Measurements from ENCODE around the gene KRTAP3-1.
"Not testable (repeated sequence)": the region's sequence is repeated elsewhere in the genome, so short reads cannot be mapped to it uniquely, and the experiment has no call there.

The KRTAP3-1 gene

DNA sequence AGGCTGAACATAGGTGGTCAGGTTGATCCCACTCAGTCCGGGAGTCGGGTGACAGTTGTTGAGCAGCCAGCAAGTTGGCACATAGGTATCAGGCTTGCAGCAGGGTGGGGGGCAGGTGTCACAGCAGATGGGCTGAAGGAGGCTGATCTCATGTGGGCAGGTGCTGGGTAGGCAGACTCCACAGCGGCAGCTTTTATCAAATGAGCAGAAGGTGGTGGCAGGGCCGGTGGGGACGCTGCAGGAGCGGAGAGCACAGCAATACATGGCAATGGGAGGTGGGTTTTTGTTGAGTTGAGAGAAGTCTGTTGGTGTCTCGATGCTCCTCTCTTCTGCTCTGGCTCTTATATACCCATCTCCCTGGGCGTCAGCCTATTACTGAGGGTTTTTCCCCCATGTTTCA is at the start of gene KRTAP3-1:
Gene KRTAP3-1, minus strand, starts transcription at position 318 of the 400 bp plus-strand sequence. Its CDS starts 54 bp downstream, at position 264.
- TF ChIP-seq ZNF274 (IDR thresholded peaks at IDR 0.05; ENCODE audit: low read depth, low read length) = no peak
- no peak within 1 kb of the TSS for H3K4me3 ChIP-seq (ENCODE audit: low read length)

DNA sequence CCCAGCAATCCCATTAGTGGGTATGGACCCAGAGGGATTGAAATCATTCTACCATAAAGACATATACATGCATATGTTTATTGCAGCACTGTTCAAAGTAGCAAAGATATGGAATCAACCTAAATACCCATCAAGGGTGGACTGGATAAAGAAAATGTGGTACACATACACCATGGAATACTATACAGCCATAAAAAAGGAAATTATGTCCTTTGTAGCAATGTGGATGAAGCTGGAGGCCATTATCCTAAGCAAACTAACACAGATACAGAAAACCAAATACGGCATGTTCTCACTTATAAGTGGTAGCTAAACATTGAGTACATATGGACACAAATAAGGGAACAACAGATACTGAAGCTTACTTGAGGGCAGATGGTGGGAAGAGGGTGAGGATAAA is 48.6 kb upstream of the KRTAP3-1 start:
- H3K4me3 ChIP-seq (ENCODE audit: low read length) = no peak overlapping the region
- no peak for TF ChIP-seq ZNF274 (IDR thresholded peaks at IDR 0.05; ENCODE audit: low read depth, low read length)

DNA sequence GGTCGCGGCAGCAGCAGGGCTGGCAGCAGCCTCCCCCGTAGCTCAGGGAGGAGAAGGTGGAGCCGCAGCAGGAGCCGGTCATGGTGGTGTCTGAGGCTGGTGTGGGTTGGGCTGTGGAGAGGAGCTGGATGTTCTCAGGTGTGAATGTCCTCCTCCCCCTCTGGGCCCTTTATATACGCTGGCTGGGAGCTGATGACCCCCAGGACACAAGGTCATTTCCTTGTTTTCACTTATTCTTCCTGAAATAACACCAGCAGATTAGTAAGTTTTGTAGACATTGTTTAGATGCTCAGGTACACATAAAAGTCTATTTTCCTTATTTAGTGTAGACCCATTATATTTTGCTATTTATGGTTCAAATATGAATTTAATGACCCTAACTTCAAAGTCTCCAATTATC is 46.2 kb upstream of the KRTAP3-1 start, which contains the start of gene KRTAP2-2:
Gene KRTAP2-2, minus strand, starts transcription at position 101 of the 400 bp plus-strand sequence. Its CDS starts 19 bp downstream, at position 82.
- H3K4me3 ChIP-seq (ENCODE audit: low read length) = not testable (repeated sequence)

DNA sequence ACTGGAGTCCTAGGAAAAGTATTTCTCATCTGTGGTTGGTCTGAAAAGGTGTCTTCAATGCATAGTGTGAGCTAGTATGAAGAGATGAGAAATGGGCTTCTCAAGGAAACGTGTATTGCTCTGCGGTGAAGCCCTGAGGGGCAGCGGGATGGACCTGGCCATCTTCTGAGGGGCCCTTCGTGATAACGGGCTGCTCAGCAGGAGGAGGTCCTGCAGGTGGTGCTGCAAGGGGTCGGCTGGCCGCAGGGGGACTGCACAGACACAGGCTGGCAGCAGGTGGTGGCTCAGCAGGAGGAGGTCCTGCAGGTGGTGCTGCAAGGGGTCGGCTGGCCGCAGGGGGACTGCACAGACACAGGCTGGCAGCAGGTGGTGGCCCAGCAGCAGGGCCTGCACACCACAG is 45.6 kb upstream of the KRTAP3-1 start:
- not testable (repeated sequence) for H3K4me3 ChIP-seq (ENCODE audit: low read length)

DNA sequence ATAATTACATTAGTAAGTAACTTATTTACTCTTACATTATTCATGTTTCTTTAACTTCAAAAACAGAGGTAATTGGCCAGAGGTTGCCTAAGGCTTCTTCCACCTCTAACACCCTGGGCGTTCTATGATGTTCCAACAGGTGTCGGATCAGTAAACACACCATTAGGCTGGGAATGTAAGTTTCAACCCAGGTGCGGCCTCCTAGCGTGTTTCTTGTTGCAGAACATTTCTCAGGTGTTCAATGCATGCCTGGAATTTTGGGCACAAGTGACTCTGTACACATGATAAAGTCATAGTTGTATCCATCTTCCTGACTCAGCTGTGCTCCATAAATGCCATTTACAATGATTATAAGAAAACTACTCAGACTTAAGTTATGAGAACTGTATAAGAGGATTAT is 45.1 kb upstream of the KRTAP3-1 start:
- TF ChIP-seq ZNF274 (IDR thresholded peaks at IDR 0.05; ENCODE audit: low read depth, low read length) = no peak
- no peak overlapping the region for H3K4me3 ChIP-seq (ENCODE audit: low read length)

DNA sequence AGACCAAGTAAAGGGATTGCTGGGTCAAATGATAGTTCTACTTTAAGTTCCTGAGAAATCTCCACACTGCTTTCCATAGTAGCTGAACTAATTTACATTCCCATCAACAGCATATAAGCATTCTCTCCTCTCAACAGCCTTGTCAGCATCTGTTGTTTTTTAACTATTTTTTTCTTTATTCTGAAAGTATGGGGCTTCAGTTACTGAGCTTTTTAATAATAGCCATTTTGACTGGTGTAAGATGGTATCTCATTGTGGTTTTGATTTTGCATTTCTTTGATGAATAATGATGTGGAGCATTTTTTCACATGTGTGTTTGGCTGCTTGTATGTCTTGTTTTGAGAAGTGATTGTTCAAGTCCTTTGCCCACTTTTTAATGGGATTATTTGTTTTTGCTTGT is 43.6 kb upstream of the KRTAP3-1 start:
- TF ChIP-seq ZNF274 (IDR thresholded peaks at IDR 0.05; ENCODE audit: low read depth, low read length) = no peak

DNA sequence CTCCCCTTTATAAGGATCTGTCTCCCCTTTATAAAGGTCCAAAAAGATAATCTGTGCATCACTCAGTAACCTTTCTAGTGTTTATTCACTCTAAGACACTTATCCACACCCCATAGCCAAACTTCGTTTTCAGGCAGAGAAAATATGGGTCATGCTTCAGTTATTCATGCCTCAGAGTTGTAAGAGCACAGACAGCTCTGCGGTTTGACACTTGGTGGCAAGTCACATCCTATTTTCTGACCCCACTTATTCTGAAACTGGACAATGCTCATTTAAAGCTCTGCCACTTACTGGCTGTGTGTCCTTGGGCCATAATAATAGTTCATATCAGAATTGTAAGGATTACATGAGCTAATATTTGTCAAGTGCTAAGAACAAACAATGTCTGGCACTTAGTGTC is 40.2 kb upstream of the KRTAP3-1 start:
- H3K4me3 ChIP-seq (ENCODE audit: low read length) = no peak overlapping the region
- TF ChIP-seq ZNF274 (IDR thresholded peaks at IDR 0.05; ENCODE audit: low read depth, low read length) = no peak

More for the DNA sequence above, 43.6 kb upstream of the KRTAP3-1 start:
- no peak overlapping the region for H3K4me3 ChIP-seq (ENCODE audit: low read length)

DNA sequence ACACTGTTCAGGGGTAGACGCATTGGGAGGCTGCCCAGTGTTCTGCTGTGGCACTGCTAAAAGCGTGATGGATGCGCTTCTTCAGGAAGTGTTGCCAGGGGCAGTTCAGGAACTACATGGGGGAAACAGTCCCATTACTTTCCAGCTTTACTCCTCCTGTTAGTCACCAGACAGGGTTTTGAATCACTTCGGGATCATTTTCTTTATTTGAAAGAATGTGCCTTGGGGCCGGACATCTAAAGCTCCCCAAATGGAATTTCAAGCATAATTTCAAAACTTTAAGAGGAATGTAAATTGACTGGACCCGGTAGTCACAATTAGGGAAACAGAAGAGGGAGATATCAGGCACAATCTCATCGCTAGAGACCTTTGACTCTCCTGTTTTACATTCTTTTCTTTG is 39.5 kb upstream of the KRTAP3-1 start:
- H3K4me3 ChIP-seq (ENCODE audit: low read length) = no peak overlapping the region
- TF ChIP-seq ZNF274 (IDR thresholded peaks at IDR 0.05; ENCODE audit: low read depth, low read length) = no peak

DNA sequence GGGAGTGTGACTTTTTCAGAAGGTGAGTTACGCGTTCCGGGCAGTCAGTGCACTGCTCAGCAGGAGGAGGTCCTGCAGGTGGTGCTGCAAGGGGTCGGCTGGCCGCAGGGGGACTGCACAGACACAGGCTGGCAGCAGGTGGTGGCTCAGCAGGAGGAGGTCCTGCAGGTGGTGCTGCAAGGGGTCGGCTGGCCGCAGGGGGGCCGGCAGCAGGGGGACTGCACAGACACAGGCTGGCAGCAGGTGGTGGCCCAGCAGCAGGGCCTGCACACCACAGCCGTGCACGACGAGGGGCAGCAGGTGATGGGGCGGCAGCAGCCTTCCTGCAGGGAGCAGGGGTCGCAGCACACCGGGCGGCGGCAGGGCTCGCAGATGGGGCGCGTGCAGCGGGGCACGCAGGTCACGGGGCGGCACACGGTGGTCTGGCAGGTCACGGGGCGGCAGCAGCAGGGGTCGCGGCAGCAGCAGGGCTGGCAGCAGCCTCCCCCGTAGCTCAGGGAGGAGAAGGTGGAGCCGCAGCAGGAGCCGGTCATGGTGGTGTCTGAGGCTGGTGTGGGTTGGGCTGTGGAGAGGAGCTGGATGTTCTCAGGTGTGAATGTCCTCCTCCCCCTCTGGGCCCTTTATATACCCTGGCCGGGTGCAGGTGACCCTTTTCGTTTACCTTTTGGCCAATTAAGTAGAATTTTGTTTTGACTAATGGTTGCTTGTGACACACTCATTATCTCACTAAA is 38.0 kb upstream of the KRTAP3-1 start, which contains the start of gene KRTAP2-1:
Gene KRTAP2-1, minus strand, starts transcription at position 582 of the 731 bp plus-strand sequence. Its CDS starts 49 bp downstream, at position 533.
- not testable (repeated sequence) for H3K4me3 ChIP-seq (ENCODE audit: low read length)

DNA sequence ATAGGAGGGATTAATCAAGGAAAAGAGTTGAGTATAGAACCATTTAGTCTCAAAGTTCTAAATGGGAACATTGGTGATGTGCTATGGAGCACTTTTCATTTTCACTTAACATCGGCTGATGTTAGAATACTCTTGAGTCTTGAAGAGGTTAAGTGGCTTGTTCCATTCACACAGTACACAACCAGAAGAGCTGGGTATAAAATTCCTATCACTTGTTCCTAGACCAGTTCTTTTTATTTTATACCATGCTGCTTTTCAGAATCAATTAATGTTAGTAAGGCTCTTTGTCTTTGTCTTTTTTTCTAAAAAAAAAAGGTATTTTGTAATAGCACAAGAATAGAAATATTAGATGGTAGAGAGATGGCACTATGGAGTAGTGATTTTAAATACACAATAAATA is 34.0 kb upstream of the KRTAP3-1 start:
- no peak overlapping the region for H3K4me3 ChIP-seq (ENCODE audit: low read length)
- no peak for TF ChIP-seq ZNF274 (IDR thresholded peaks at IDR 0.05; ENCODE audit: low read depth, low read length)

DNA sequence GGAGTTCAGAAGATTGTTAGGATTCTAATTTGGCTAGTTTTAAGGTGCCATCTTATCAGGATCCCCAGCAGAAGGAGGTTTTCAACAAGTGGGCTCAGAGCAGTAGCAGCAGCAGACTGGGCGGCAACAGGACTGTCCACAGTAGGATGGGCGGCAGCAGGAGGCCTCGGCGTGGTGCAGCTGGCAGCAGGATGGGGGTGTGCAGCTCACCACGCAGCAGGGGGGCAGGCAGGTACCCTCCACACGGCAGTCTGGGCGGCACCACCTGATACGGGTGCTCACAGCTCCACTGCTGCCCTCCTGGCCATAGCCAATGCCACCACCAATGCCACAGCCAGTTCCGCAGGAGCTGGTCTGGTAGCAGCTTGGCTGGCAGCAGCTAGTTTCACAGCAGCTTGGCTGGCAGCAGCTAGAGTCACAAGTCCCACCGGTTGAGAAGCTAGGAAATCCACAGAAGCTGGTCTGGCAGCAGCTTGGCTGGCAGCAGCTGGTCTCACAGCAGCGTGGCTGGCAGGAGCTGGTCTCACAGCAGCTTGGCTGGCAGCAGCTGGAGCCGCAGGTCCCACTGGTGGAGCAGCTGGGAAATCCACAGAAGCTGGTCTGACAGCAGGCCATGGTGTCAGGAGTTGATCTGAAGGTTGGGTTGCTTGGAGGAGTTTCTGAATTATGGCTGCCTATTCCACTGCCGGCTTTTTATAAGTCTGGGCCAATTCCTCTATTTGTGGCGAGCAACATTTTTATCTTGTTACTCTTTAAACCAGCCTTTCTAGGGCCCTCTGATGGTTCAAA is 32.0 kb upstream of the KRTAP3-1 start, which contains the start of gene KRTAP1-1:
Gene KRTAP1-1, minus strand, starts transcription at position 668 of the 789 bp plus-strand sequence. Its CDS starts 53 bp downstream, at position 615.
- not testable (repeated sequence) for H3K4me3 ChIP-seq (ENCODE audit: low read length)

DNA sequence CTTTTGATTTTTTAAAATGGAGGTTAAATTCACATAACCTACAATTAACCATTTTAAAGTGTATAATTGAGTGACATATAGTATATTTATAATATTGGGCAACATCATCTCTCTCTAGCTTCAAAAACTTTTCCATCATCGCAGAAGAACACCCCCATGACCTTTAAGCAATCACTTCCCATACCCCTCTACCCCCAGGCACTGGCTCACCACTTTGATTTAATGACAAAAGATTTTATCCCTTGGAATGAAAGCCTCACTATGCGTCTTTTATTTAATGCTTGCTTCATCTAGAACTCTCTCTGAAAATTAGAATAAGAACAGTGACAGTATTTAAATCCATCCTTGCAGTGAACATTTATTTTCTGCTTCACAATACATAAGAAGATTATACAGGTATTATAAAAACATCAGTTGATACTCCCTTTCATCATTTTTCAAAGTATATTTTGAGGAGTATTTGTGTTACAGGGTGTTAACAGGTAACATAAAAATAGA is 29.0 kb upstream of the KRTAP3-1 start:
- no peak for TF ChIP-seq ZNF274 (IDR thresholded peaks at IDR 0.05; ENCODE audit: low read depth, low read length)
- H3K4me3 ChIP-seq (ENCODE audit: low read length) = no peak overlapping the region

DNA sequence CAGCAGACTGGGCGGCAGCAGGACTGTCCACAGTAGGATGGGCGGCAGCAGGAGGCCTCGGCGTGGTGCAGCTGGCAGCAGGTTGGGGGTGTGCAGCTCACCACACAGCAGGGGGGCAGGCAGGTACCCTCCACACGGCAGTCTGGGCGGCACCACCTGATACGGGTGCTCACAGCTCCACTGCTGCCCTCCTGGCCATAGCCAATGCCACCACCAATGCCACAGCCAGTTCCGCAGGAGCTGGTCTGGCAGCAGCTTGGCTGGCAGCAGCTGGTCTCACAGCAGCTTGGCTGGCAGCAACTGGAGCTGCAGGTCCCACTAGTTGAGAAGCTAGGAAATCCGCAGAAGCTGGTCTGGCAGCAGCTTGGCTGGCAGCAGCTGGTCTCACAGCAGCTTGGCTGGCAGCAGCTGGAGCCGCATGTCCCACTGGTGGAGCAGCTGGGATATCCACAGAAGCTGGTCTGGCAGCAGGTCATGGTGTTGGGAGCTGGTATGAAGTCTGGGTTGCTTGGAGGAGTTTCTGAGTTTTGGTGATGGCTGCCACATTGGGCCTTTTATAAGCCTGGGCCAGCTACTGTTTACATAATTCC is 25.5 kb upstream of the KRTAP3-1 start, which contains the start of gene KRTAP1-3:
Gene KRTAP1-3, minus strand, starts transcription at position 529 of the 590 bp plus-strand sequence. Its CDS starts 53 bp downstream, at position 476.
- H3K4me3 ChIP-seq (ENCODE audit: low read length) = not testable (repeated sequence)

DNA sequence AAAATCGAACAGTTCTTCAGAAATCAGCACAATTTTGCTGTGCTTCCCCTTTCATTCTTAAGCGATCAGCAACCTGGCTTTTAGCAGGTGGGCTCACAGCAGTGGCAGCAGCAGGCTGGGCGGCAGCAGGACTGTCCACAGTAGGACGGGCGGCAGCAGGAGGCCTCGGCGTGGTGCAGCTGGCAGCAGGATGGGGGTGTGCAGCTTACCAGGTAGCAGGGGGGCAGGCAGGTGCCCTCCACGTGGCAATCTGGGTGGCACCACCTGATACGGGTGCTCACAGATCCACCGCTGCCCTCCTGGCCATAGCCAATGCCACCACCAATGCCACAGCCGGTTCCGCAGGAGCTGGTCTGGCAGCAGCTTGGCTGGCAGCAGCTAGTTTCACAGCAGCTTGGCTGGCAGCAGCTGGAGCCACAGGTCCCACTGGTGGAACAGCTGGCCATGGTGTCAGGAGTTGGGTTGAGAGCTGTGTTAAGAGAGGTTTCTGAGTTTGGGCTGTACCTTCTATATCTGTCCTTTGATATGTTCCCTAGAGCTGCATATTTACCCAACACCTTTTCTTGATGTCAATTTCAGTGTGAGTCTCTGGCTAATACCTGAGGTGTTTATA is 20.8 kb upstream of the KRTAP3-1 start, which contains the start of gene KRTAP1-4:
Gene KRTAP1-4, minus strand, starts transcription at position 563 of the 613 bp plus-strand sequence. Its CDS starts 117 bp downstream, at position 446.
- no peak for TF ChIP-seq ZNF274 (IDR thresholded peaks at IDR 0.05; ENCODE audit: low read depth, low read length)
- H3K4me3 ChIP-seq (ENCODE audit: low read length) = no peak within 1 kb of the TSS

Measured in GM08714 (cell line).